Mucosa of descending colon (tissue), 3 donors: Measurements from ENCODE around the gene MBOAT7. TPM values are rescaled to one million over a fixed set of nuclear protein-coding genes. Genes with fewer than 3 reads are reported as not detected.
"Not testable (repeated sequence)": the region's sequence is repeated elsewhere in the genome, so short reads cannot be mapped to it uniquely, and the experiment has no call there.

Experiments used
- ATAC-seq: fragments of 200-7000 bp; cut with Tn5 transposase; one replicate; pipeline ENCODE4 v1.9.1; 2020; ENCODE audit warnings: mild to moderate bottlenecking, moderate library complexity
- DNase-seq, 3 donors: peaks; one replicate each; pipeline ENCODE4 v3.0.0-alpha.2; 2020
- H3K36me3 ChIP-seq: fragments of 200-600 bp; one replicate; pipeline ENCODE4 v1.8.0; 2021; ENCODE audit warnings: low read depth, mild to moderate bottlenecking
- H3K4me1 ChIP-seq: fragments of 200-600 bp; one replicate; pipeline ENCODE4 v1.8.0; 2021; ENCODE audit warnings: low read depth, mild to moderate bottlenecking
- H3K4me3 ChIP-seq: fragments of 200-600 bp; one replicate; pipeline ENCODE4 v1.8.0; 2021; ENCODE audit warnings: mild to moderate bottlenecking
- H3K9me3 ChIP-seq: fragments of 200-600 bp; one replicate; pipeline ENCODE4 v1.8.0; 2021; ENCODE audit warnings: mild to moderate bottlenecking
- intact Hi-C, 2 donors: fragments of 100-400 bp; cut with DNase I in 1 of 2; cut with micrococcal nuclease in 1 of 2; formaldehyde crosslinking; loops; one replicate each; pipeline versions ENCODE4 v1.11.0 to v1.11.1; 2022; cut with DNase I, micrococcal nuclease
- total RNA-seq, 3 donors: library from RNA; stranded (reverse); fragmentation: NEBNext Ultra II Directional in 2 of 3; extraction: Animal tissue kit (Norgen Biotek cat#: 25700) in 2 of 3; gene quantifications; one replicate each; pipeline versions ENCODE4 v1.2.1 to v1.2.4, GENCODE V29; 2021 to 2023
- TF ChIP-seq, protein P1 (sequence below): fragments of 200-600 bp; IDR thresholded peaks from one replicate; pipeline ENCODE4 v1.8.0; 2022; ENCODE audit warnings: antibody characterized with exemption, mild to moderate bottlenecking
- donor health status: DM: no; HTN: no; CAD: no; lungs with moderate emphysema.
- donor health status: DM: no; HTN: no; CAD: no.
- donor health status: DM: no; HTN: yes; CAD: no.

MBOAT7 gene
- total RNA-seq, 3 donors from 2014 or later, result 79.9 to 176 (median 113) TPM

DNA sequence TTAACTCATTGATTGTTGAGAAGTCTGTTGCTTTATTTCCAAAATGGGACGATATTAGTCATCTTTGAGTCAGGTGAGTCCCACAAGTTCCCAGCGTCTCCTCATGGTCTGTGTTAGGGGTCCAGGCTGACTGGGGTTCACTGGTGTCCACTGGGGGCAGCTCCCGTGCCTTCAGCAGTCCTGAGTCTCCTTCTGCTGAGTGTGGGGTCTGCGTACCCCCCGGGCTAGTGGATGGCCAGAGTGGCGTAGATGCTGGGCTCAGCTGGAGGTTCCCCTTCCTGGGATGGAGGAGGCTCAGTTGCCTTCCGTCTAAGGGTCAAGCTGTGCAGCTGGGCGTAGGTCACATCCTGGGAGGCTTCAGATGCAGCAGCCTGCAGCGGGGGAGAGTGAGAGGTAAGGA lies 27.5 kb upstream of the MBOAT7 start:
- TF ChIP-seq, protein P1, sequence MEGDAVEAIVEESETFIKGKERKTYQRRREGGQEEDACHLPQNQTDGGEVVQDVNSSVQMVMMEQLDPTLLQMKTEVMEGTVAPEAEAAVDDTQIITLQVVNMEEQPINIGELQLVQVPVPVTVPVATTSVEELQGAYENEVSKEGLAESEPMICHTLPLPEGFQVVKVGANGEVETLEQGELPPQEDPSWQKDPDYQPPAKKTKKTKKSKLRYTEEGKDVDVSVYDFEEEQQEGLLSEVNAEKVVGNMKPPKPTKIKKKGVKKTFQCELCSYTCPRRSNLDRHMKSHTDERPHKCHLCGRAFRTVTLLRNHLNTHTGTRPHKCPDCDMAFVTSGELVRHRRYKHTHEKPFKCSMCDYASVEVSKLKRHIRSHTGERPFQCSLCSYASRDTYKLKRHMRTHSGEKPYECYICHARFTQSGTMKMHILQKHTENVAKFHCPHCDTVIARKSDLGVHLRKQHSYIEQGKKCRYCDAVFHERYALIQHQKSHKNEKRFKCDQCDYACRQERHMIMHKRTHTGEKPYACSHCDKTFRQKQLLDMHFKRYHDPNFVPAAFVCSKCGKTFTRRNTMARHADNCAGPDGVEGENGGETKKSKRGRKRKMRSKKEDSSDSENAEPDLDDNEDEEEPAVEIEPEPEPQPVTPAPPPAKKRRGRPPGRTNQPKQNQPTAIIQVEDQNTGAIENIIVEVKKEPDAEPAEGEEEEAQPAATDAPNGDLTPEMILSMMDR, result no peak
- ATAC-seq (no peak), DNase-seq (no peak)
- no peaks in the 10 kb centered on the region for H3K9me3 ChIP-seq
- no peaks in the 10 kb centered on the region for H3K4me1 ChIP-seq
- intact Hi-C loops, result no loop called here
- no peak overlapping the region for H3K4me3 ChIP-seq
- H3K36me3 ChIP-seq, result no peaks in the 10 kb centered on the region

DNA sequence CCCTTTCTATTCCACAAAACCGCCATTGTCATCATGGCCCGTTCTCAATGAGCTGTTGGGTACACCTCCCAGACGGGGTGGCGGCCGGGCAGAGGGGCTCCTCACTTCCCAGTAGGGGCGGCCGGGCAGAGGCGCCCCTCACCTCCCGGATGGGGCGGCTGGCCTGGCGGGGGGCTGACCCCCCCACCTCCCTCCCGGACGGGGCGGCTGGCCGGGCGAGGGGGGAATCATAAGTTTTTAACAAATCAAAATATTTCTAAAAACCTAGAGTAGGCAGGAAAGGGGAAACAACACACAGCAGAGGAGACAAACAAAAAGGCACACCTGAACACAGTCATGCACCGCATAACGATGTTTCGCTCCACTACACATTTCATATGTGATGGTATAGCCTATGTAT lies 25.4 kb upstream of the MBOAT7 start:
- peaks cover 18% of the 10 kb centered on the region for H3K4me1 ChIP-seq
- DNase-seq, ATAC-seq, intact Hi-C loops, H3K36me3 ChIP-seq, H3K4me3 ChIP-seq, H3K9me3 ChIP-seq: not testable (repeated sequence)

DNA sequence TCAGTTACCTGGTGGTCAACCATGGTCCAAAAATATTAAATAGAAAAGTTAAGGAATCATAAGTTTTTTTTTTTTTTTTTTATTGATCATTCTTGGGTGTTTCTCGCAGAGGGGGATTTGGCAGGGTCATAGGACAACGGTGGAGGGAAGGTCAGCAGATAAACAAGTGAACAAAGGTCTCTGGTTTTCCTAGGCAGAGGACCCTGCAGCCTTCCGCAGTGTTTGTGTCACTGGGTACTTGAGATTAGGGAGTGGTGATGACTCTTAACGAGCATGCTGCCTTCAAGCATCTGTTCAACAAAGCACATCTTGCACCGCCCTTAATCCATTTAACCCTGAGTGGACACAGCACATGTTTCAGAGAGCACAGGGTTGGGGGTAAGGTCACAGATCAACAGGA lies 24.8 kb upstream of the MBOAT7 start:
- intact Hi-C loops, H3K9me3 ChIP-seq, DNase-seq, H3K36me3 ChIP-seq, H3K4me3 ChIP-seq, ATAC-seq: not testable (repeated sequence)
- H3K4me1 ChIP-seq, result peaks cover 23% of the 10 kb centered on the region

DNA sequence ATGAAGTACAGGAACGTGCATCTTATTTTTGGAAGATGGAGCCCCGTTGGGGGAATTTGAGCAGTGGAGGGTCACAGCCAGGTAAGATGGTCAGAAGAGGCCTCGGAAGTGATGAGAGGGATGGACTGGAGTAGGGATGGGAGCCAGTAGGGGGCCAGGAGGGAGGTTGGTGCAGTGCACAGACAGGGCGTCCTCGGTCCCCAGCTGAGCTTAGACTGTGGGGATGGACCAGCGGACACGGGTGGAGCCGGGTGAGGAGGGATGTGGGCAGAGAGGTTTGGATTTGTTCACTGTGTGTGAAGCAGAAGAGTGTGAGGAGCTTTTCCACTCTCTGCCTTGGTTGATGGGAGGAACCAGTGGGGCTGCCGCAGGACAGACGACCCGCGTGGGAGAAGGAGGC lies 21.9 kb upstream of the MBOAT7 start:
- no peaks in the 10 kb centered on the region for H3K9me3 ChIP-seq
- DNase-seq, result peak in 1 of 3 donors; percentile 41
- TF ChIP-seq, protein P1, result no peak
- H3K4me3 ChIP-seq, result no peak overlapping the region
- peaks cover 7% of the 10 kb centered on the region for H3K36me3 ChIP-seq
- H3K4me1 ChIP-seq, result peaks cover 47% of the 10 kb centered on the region
- no peak for ATAC-seq
- intact Hi-C loops, result no loop called here

DNA sequence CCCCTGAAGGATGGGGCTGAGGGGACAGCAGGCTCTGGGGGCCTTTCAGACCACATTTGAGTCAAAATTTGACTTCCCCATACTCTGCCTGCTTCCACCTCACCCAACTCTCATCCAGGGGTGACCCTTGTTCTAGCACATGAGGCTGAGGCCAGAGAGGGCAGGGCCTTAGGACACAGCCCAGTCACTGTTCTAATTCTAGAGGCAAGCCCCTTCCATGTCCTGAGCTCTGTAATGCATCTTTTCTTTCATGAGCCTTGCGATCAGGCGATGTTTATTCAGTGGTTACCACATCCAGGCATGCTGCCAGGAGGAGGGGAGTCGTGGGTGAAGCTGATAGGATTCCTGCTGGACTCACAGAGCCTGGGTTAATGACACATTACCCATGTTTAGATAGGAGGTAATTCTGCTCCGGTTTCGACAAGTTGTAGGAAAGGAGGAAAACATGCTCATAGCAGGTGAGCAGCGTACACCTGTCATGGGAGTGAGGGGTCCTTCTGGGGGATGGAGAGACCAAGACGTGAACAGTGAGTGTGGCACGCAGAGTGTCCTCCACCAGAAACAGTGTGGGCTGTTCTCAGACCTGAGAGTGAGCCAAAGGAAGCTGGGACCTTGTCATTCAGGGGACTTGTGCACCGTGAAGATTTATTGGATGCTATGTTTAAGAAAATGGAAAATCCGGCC lies 20.6 kb upstream of the MBOAT7 start:
- no peaks in the 10 kb centered on the region for H3K9me3 ChIP-seq
- TF ChIP-seq, protein P1, result no peak
- peaks cover 7% of the 10 kb centered on the region for H3K36me3 ChIP-seq
- ATAC-seq, result peak; percentile 74
- H3K4me3 ChIP-seq, result no peak overlapping the region
- intact Hi-C loops, result no loop called here
- DNase-seq, result peak; percentile 88 to 96 (median 90)
- peaks cover 55% of the 10 kb centered on the region for H3K4me1 ChIP-seq

DNA sequence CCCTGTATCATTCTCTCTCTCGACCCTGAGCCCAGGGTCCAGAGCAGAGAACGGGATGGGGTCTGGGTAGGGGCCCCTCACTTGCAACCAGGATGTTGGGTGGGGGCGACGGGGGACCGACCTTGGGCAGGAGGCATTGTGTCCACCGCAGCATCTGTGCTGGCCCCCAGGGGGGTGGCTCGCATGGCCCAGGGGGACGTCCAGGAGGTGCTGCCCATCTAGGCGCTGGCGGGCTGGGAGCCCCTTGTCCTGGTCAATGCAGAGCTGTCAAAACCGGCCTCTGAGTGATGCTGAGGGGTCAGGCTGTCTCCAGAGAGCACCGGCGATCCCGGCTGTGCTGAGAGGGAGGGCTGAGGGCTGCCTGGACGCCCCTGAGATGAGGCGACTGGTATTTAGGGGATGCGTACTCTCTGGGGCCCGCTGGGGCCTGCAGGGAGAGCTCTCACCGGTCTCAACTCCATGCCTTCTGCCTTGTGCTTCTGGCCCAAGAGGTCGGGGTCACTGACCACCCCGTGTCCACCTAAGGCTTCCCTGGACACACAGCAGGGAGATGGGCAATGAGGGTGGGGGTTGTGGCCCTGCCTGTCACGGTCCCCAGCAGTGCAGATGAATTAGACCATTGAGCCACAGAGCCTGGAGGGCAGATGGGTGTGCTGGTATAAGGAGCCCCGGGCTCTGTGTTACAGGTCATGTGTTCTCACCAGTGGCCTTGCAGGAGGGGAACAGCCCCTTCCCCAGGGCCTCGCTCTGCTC lies 19.9 kb upstream of the MBOAT7 start:
- peak; percentile 26 for ATAC-seq

More for the DNA sequence above, 19.9 kb upstream of the MBOAT7 start:
- Histone ChIP-seq H3K9me3 (no peaks in the 10 kb centered on the region), H3K4me3 (no peak overlapping the region), H3K36me3 (peaks cover 7% of the 10 kb centered on the region), H3K4me1 (peaks cover 61% of the 10 kb centered on the region)
- TF ChIP-seq, protein P1, result no peak
- intact Hi-C loops, result no loop called here
- DNase-seq, result peak in 2 of 3 donors; percentile 55 to 57
